ENCODE results near the gene KLHL1.

Gene KLHL1

GRCh38 chr13:70027551-70027950, 80.7 kb downstream of the KLHL1 start:
- no peak for TF ChIP-seq YY1 (IDR thresholded peaks at IDR 0.05; ENCODE audit: low read depth)

GRCh38 chr13:70023516-70023915, 84.7 kb downstream of the KLHL1 start:
- TF ChIP-seq EP300 (IDR thresholded peaks at IDR 0.05; ENCODE audit: borderline replicate concordance): no peak
- TF ChIP-seq CREB1 (IDR thresholded peaks at IDR 0.05; ENCODE audit: low read depth): no peak
- TF ChIP-seq ZBTB7A (IDR thresholded peaks at IDR 0.05; ENCODE audit: low read depth): no peak
- TF ChIP-seq EGR1 (IDR thresholded peaks at IDR 0.05): no peak
- TF ChIP-seq RAD21 (IDR thresholded peaks at IDR 0.05; ENCODE audit: low read depth): no peak
- TF ChIP-seq YY1 (IDR thresholded peaks at IDR 0.05; ENCODE audit: low read depth): no peak
- TF ChIP-seq USF1 (IDR thresholded peaks at IDR 0.05): no peak
- TF ChIP-seq MAX (IDR thresholded peaks at IDR 0.05): no peak
- no peak for TF ChIP-seq TCF12 (IDR thresholded peaks at IDR 0.05; ENCODE audit: low read depth)
- TF ChIP-seq NFIC (IDR thresholded peaks at IDR 0.05): no peak

- TF ChIP-seq REST (IDR thresholded peaks at IDR 0.05; ENCODE audit: low read depth): no peak
- no peak for TF ChIP-seq RAD21 (IDR thresholded peaks at IDR 0.05; ENCODE audit: low read depth)
- no peak for TF ChIP-seq NFIC (IDR thresholded peaks at IDR 0.05)
- no peak for TF ChIP-seq CEBPB (IDR thresholded peaks at IDR 0.05)
- no peak for TF ChIP-seq MAX (IDR thresholded peaks at IDR 0.05)
- no peak for TF ChIP-seq FOXM1 (IDR thresholded peaks at IDR 0.05; ENCODE audit: borderline replicate concordance, low read depth)
- TF ChIP-seq CREB1 (IDR thresholded peaks at IDR 0.05; ENCODE audit: low read depth): no peak
- TF ChIP-seq TCF12 (IDR thresholded peaks at IDR 0.05; ENCODE audit: low read depth): no peak
- no peak for TF ChIP-seq EP300 (IDR thresholded peaks at IDR 0.05; ENCODE audit: borderline replicate concordance)
- no peak for TF ChIP-seq TAF1 (IDR thresholded peaks at IDR 0.05; ENCODE audit: low read depth)
- no peak for TF ChIP-seq YY1 (IDR thresholded peaks at IDR 0.05; ENCODE audit: low read depth)
- TF ChIP-seq USF1 (IDR thresholded peaks at IDR 0.05): no peak
- TF ChIP-seq ZBTB7A (IDR thresholded peaks at IDR 0.05; ENCODE audit: low read depth): no peak
Observed at GRCh38 chr13:70022646-70023045, 85.6 kb downstream of the KLHL1 start.

GRCh38 chr13:70016116-70016515, 92.1 kb downstream of the KLHL1 start:
- TF ChIP-seq RAD21 (IDR thresholded peaks at IDR 0.05; ENCODE audit: low read depth) (no peak), TEAD4 (IDR thresholded peaks at IDR 0.05) (no peak), YY1 (IDR thresholded peaks at IDR 0.05; ENCODE audit: low read depth) (no peak), REST (IDR thresholded peaks at IDR 0.05; ENCODE audit: low read depth) (no peak), EGR1 (IDR thresholded peaks at IDR 0.05) (no peak), EP300 (IDR thresholded peaks at IDR 0.05; ENCODE audit: borderline replicate concordance) (no peak), MAX (IDR thresholded peaks at IDR 0.05) (no peak), TCF12 (IDR thresholded peaks at IDR 0.05; ENCODE audit: low read depth) (no peak), TAF1 (IDR thresholded peaks at IDR 0.05; ENCODE audit: low read depth) (no peak), CREB1 (IDR thresholded peaks at IDR 0.05; ENCODE audit: low read depth) (no peak), USF1 (IDR thresholded peaks at IDR 0.05) (no peak), ZBTB7A (IDR thresholded peaks at IDR 0.05; ENCODE audit: low read depth) (no peak)

GRCh38 chr13:70014337-70014736, 93.9 kb downstream of the KLHL1 start:
- no peak for TF ChIP-seq YY1 (IDR thresholded peaks at IDR 0.05; ENCODE audit: low read depth)
- TF ChIP-seq NFIC (IDR thresholded peaks at IDR 0.05): no peak
- TF ChIP-seq TAF1 (IDR thresholded peaks at IDR 0.05; ENCODE audit: low read depth): no peak
- no peak for TF ChIP-seq USF1 (IDR thresholded peaks at IDR 0.05)
- TF ChIP-seq REST (IDR thresholded peaks at IDR 0.05; ENCODE audit: low read depth): no peak
- TF ChIP-seq FOXM1 (IDR thresholded peaks at IDR 0.05; ENCODE audit: borderline replicate concordance, low read depth): no peak
- TF ChIP-seq CREB1 (IDR thresholded peaks at IDR 0.05; ENCODE audit: low read depth): no peak
- no peak for TF ChIP-seq CEBPB (IDR thresholded peaks at IDR 0.05)
- no peak for TF ChIP-seq MAX (IDR thresholded peaks at IDR 0.05)
- TF ChIP-seq EP300 (IDR thresholded peaks at IDR 0.05; ENCODE audit: borderline replicate concordance): no peak
- TF ChIP-seq TCF12 (IDR thresholded peaks at IDR 0.05; ENCODE audit: low read depth): no peak
- TF ChIP-seq EGR1 (IDR thresholded peaks at IDR 0.05): no peak
- no peak for TF ChIP-seq RAD21 (IDR thresholded peaks at IDR 0.05; ENCODE audit: low read depth)

Data from Ishikawa (cell line).